Left ventricle myocardium inferior (tissue), 1 donor: ENCODE measurements around the gene ROBO2. TPM values are rescaled to one million over a fixed set of nuclear protein-coding genes. Genes with fewer than 3 reads are reported as not detected.

ENCODE experiments used
- DNase-seq: peaks from one replicate; pipeline ENCODE4 v3.0.0-alpha.2; 2020
- H3K27ac ChIP-seq: fragments of 200-600 bp; replicated peaks from 2 replicates; pipeline ENCODE4 v1.8.0; 2021
- H3K27me3 ChIP-seq: fragments of 200-600 bp; 2 replicates; pipeline ENCODE4 v1.8.0; 2021; ENCODE audit warnings: low read depth
- H3K36me3 ChIP-seq: fragments of 200-600 bp; 2 replicates; pipeline ENCODE4 v1.8.0; 2021
- H3K4me1 ChIP-seq: fragments of 200-600 bp; 2 replicates; pipeline ENCODE4 v1.8.0; 2021
- H3K4me3 ChIP-seq: fragments of 200-600 bp; 2 replicates; pipeline ENCODE4 v1.8.0; 2021; ENCODE audit warnings: mild to moderate bottlenecking, moderate library complexity
- H3K9me3 ChIP-seq: fragments of 200-600 bp; replicated peaks from 2 replicates; pipeline ENCODE4 v1.8.0; 2021
- intact Hi-C: fragments of 100-400 bp; cut with micrococcal nuclease; formaldehyde crosslinking; loops from one replicate; pipeline ENCODE4 v1.11.0; 2022
- total RNA-seq: library from RNA; stranded (reverse); fragmentation: NEBNext Ultra II Directional; extraction: Animal tissue kit (Norgen Biotek cat#: 25700); gene quantifications from one replicate; pipeline ENCODE4 v1.2.1, GENCODE V29; 2021
- TF ChIP-seq, protein P1 (sequence below): fragments of 200-600 bp; IDR thresholded peaks from 2 replicates; pipeline ENCODE4 v1.8.0; 2021; ENCODE audit warnings: antibody characterized with exemption, mild to moderate bottlenecking, borderline replicate concordance
- donor health status: DM: no; HTN: yes; CAD: no; lungs with severe emphysema.

The ROBO2 gene
- total RNA-seq, 1 donor from 2014 or later, result 0.19 TPM

DNA sequence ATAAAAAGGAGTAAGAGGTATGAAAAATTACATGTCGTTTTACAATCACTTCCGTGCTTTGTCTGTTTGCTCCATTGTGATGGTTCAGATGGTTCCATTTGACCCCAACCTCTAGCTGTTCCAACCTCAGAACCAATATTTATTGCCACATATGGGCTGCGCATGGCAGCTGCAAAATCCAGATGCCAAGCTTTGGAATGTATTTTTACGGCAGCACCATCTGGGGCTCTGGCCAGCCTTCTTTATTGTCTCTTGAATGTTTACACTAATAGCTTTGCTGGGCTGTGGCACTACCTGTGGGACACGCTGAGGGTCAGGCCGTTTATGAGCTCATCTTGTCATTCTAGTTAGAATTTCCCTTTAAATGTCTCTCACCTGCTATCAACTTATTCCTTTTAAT lies 219.8 kb downstream of the ROBO2 start:
- H3K27ac ChIP-seq, result no peak overlapping the region
- H3K4me3 ChIP-seq, result no peak overlapping the region
- TF ChIP-seq, protein P1, sequence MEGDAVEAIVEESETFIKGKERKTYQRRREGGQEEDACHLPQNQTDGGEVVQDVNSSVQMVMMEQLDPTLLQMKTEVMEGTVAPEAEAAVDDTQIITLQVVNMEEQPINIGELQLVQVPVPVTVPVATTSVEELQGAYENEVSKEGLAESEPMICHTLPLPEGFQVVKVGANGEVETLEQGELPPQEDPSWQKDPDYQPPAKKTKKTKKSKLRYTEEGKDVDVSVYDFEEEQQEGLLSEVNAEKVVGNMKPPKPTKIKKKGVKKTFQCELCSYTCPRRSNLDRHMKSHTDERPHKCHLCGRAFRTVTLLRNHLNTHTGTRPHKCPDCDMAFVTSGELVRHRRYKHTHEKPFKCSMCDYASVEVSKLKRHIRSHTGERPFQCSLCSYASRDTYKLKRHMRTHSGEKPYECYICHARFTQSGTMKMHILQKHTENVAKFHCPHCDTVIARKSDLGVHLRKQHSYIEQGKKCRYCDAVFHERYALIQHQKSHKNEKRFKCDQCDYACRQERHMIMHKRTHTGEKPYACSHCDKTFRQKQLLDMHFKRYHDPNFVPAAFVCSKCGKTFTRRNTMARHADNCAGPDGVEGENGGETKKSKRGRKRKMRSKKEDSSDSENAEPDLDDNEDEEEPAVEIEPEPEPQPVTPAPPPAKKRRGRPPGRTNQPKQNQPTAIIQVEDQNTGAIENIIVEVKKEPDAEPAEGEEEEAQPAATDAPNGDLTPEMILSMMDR, result no peak
- no peaks in the 10 kb centered on the region for H3K36me3 ChIP-seq
- H3K9me3 ChIP-seq, result no peaks in the 10 kb centered on the region
- intact Hi-C loops, result loop anchor here (5.0 kb wide), 1 partner anchor 217 kb away; the partner anchor contains the start of gene ROBO2
- no peak for DNase-seq
- H3K27me3 ChIP-seq, result no peaks in the 10 kb centered on the region
- no peaks in the 10 kb centered on the region for H3K4me1 ChIP-seq

DNA sequence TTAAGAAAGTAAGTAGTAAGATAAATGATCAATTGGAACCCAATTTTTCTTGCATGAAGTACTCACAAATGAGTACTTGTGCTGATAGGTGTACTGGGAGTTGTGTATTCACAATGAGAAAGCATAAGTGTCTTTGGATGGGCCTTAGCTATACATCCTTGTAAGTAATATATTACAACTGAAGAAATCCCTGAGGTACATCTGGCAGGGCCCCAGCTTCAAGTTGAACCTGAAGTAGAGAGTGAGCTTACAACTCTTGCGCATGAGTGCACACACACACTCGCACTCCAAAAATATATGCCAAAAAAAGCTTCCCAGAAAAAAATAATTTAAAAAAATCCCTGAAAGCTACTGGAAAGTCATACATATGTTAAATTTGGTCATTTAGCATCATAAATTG lies 222.5 kb downstream of the ROBO2 start:
- H3K9me3 ChIP-seq, result no peaks in the 10 kb centered on the region
- DNase-seq, result no peak
- TF ChIP-seq, protein P1, result no peak
- no peak overlapping the region for H3K4me3 ChIP-seq
- H3K27ac ChIP-seq, result no peak overlapping the region
- no peaks in the 10 kb centered on the region for H3K4me1 ChIP-seq
- no peaks in the 10 kb centered on the region for H3K36me3 ChIP-seq
- H3K27me3 ChIP-seq, result no peaks in the 10 kb centered on the region
- intact Hi-C loops, result no loop called here

DNA sequence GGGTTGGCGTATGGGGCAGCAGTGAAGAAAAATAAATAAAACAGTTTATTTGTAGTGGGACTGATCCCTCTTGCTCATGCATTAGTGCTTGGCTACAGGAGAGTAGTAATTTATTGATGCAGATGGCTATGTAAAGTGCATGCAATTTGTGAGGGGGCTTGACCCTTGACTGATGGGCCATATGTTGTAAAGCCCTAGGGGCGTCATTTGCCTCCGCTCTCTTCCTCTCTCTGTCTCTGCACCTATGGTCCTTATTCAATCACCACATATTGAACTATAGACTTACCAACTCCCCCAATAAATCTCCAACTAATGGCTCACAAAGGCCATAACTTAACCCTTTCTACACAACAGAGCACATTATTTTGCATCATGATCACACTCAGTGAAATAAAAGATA lies 227.7 kb downstream of the ROBO2 start:
- H3K27me3 ChIP-seq, result no peaks in the 10 kb centered on the region
- TF ChIP-seq, protein P1, result no peak
- H3K4me3 ChIP-seq, result no peak overlapping the region
- no peaks in the 10 kb centered on the region for H3K36me3 ChIP-seq
- DNase-seq, result no peak
- H3K27ac ChIP-seq, result no peak overlapping the region
- H3K4me1 ChIP-seq, result no peaks in the 10 kb centered on the region
- H3K9me3 ChIP-seq, result no peaks in the 10 kb centered on the region
- intact Hi-C loops, result no loop called here

DNA sequence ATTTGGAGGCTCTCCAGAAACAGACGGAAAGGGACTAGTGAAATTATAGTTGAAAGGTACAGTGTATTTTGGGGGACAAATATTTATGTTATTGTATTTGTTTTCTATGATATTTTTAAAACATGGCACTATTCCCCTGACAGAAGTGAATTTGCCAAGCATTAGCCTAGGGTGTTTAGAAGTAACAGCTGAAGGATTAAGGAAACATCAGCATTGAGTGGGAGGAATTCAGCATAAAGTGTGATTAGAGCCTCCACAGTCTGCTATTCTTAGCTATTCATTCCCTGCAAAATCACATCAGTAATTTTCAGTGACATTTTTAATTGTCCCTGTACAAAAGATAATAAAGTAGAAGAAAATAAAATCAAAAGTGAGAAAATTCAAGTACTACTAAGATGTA lies 231.4 kb downstream of the ROBO2 start:
- H3K4me3 ChIP-seq, result no peak overlapping the region
- H3K9me3 ChIP-seq, result no peaks in the 10 kb centered on the region
- TF ChIP-seq, protein P1, result no peak
- DNase-seq, result no peak
- H3K36me3 ChIP-seq, result no peaks in the 10 kb centered on the region
- no peak overlapping the region for H3K27ac ChIP-seq
- intact Hi-C loops, result no loop called here
- H3K27me3 ChIP-seq, result no peaks in the 10 kb centered on the region
- no peaks in the 10 kb centered on the region for H3K4me1 ChIP-seq

DNA sequence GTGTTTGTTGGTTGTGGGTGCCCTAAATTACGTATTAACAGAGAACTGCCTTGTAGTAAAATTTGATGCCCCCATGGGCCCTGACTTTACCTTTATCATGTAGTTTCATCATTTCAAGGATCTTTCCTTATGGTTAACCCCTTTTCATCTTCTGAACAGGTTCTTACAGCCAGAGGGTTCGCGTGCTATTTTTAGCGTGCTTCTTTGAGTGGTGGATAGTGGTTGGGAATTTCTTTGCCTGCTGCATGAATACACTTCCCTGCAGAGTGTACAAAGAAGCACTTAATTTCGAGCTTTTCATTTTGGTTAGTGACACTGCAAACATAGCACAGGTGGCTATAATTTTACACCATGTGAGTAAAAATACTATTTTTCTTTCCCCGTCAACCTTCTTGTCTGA lies 231.8 kb downstream of the ROBO2 start:
- no peak for DNase-seq
- intact Hi-C loops, result no loop called here
- no peak overlapping the region for H3K27ac ChIP-seq
- no peak overlapping the region for H3K4me3 ChIP-seq
- TF ChIP-seq, protein P1, result no peak
- no peaks in the 10 kb centered on the region for H3K36me3 ChIP-seq
- no peaks in the 10 kb centered on the region for H3K27me3 ChIP-seq
- H3K9me3 ChIP-seq, result no peaks in the 10 kb centered on the region
- no peaks in the 10 kb centered on the region for H3K4me1 ChIP-seq

DNA sequence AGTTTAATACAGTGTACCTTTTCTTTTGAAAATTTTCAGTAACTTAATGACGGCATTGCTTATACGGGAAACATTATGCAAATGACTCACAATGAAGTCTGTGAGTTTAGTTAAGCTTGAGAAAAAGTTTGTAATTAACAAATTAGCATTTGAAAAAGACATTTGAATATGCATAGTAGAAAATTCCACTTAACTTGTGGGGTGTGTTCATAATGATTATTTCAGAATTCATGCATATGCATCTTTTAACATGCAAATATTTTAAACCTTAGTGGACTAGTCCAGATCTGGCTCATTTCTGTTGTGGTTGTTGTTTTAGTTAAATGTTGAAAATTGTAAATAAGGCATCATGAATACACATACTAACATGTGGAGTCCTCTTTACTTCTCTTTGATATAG lies 239.4 kb downstream of the ROBO2 start:
- intact Hi-C loops, result no loop called here
- DNase-seq, result no peak
- Histone ChIP-seq H3K36me3 (no peaks in the 10 kb centered on the region), H3K27me3 (no peaks in the 10 kb centered on the region), H3K27ac (no peak overlapping the region), H3K4me3 (no peak overlapping the region), H3K4me1 (no peaks in the 10 kb centered on the region), H3K9me3 (no peaks in the 10 kb centered on the region)
- TF ChIP-seq, protein P1, result no peak
